ENCODE results near the gene GLI2. TPM values are rescaled to one million over a fixed set of nuclear protein-coding genes. Genes with fewer than 3 reads are reported as not detected.

GLI2 gene
- total RNA-seq, 1 experiment from 2014 or later = 20.0 TPM

- Histone ChIP-seq H3K27ac (peak overlapping the region; percentile 93), H3K36me3 (peaks cover 15% of the 10 kb centered on the region), H3K9me3 (replicated peaks) (no peaks in the 10 kb centered on the region), H3K27me3 (replicated peaks) (no peaks in the 10 kb centered on the region), H3K4me3 (peak overlapping the region; percentile 92), H3K4me1 (replicated peaks) (peaks cover 70% of the 10 kb centered on the region)
- peak; percentile 69 to 85 for DNase-seq (ENCODE audit: low read depth in 1 of 2, low spot score in 2 of 2)
Measured at GRCh38 chr2:120737340-120738101, 1.9 kb downstream of the GLI2 start.

- peaks cover 15% of the 10 kb centered on the region for H3K36me3 ChIP-seq
- peak overlapping the region; percentile 93 for H3K27ac ChIP-seq
- no peak for DNase-seq (ENCODE audit: low read depth in 1 of 2, low spot score in 2 of 2)
- peaks cover 65% of the 10 kb centered on the region for H3K4me1 ChIP-seq (replicated peaks)
- no peaks in the 10 kb centered on the region for H3K27me3 ChIP-seq (replicated peaks)
- H3K4me3 ChIP-seq = peak overlapping the region; percentile 92
- no peaks in the 10 kb centered on the region for H3K9me3 ChIP-seq (replicated peaks)
Measured at GRCh38 chr2:120738117-120738516, 2.4 kb downstream of the GLI2 start.

- peaks cover 16% of the 10 kb centered on the region for H3K36me3 ChIP-seq
- H3K4me1 ChIP-seq (replicated peaks) = peaks cover 57% of the 10 kb centered on the region
- H3K4me3 ChIP-seq = no peak overlapping the region
- peak in 1 of 2 experiments; percentile 37 for DNase-seq (ENCODE audit: low read depth in 1 of 2, low spot score in 2 of 2)
- H3K27ac ChIP-seq = no peak overlapping the region
- H3K27me3 ChIP-seq (replicated peaks) = no peaks in the 10 kb centered on the region
- H3K9me3 ChIP-seq (replicated peaks) = no peaks in the 10 kb centered on the region
Measured at GRCh38 chr2:120738786-120739437, 3.2 kb downstream of the GLI2 start.

GRCh38 chr2:120739438-120740090, 3.9 kb downstream of the GLI2 start:
- H3K4me3 ChIP-seq = no peak overlapping the region
- peaks cover 50% of the 10 kb centered on the region for H3K4me1 ChIP-seq (replicated peaks)
- H3K27me3 ChIP-seq (replicated peaks) = no peaks in the 10 kb centered on the region
- H3K9me3 ChIP-seq (replicated peaks) = no peaks in the 10 kb centered on the region
- no peak overlapping the region for H3K27ac ChIP-seq
- peak in 1 of 2 experiments; percentile 39 for DNase-seq (ENCODE audit: low read depth in 1 of 2, low spot score in 2 of 2)
- H3K36me3 ChIP-seq = peaks cover 17% of the 10 kb centered on the region

GRCh38 chr2:120740375-120740764, 4.7 kb downstream of the GLI2 start:
- Histone ChIP-seq H3K27ac (no peak overlapping the region), H3K4me1 (replicated peaks) (peaks cover 43% of the 10 kb centered on the region), H3K36me3 (peaks cover 17% of the 10 kb centered on the region), H3K27me3 (replicated peaks) (no peaks in the 10 kb centered on the region), H3K9me3 (replicated peaks) (no peaks in the 10 kb centered on the region), H3K4me3 (no peak overlapping the region)
- DNase-seq (ENCODE audit: low read depth in 1 of 2, low spot score in 2 of 2) = no peak

- DNase-seq (ENCODE audit: low read depth in 1 of 2, low spot score in 2 of 2) = peak in 1 of 2 experiments; percentile 44
- no peak overlapping the region for H3K27ac ChIP-seq
- H3K4me3 ChIP-seq = no peak overlapping the region
- no peaks in the 10 kb centered on the region for H3K9me3 ChIP-seq (replicated peaks)
- H3K4me1 ChIP-seq (replicated peaks) = peaks cover 43% of the 10 kb centered on the region
- H3K36me3 ChIP-seq = peaks cover 15% of the 10 kb centered on the region
- no peaks in the 10 kb centered on the region for H3K27me3 ChIP-seq (replicated peaks)
Measured at GRCh38 chr2:120740765-120741524, 5.3 kb downstream of the GLI2 start.

- Histone ChIP-seq H3K27me3 (replicated peaks) (no peaks in the 10 kb centered on the region), H3K4me3 (peak overlapping the region; percentile 27), H3K36me3 (peaks cover 9% of the 10 kb centered on the region; the same call in 1 of the 2 replicates), H3K27ac (no peak overlapping the region), H3K4me1 (replicated peaks) (peaks cover 43% of the 10 kb centered on the region), H3K9me3 (replicated peaks) (no peaks in the 10 kb centered on the region)
- peak in 1 of 2 experiments; percentile 41 for DNase-seq (ENCODE audit: low read depth in 1 of 2, low spot score in 2 of 2)
Measured at GRCh38 chr2:120741571-120742561, 6.2 kb downstream of the GLI2 start.

GRCh38 chr2:120743657-120744056, 8.0 kb downstream of the GLI2 start:
- Histone ChIP-seq H3K27ac (no peak overlapping the region), H3K4me1 (replicated peaks) (peaks cover 50% of the 10 kb centered on the region), H3K9me3 (replicated peaks) (no peaks in the 10 kb centered on the region), H3K4me3 (no peak overlapping the region), H3K27me3 (replicated peaks) (no peaks in the 10 kb centered on the region), H3K36me3 (peaks cover 9% of the 10 kb centered on the region; the same call in 1 of the 2 replicates)
- DNase-seq (ENCODE audit: low read depth in 1 of 2, low spot score in 2 of 2) = peak in 1 of 2 experiments; percentile 42

GRCh38 chr2:120744817-120745216, 9.1 kb downstream of the GLI2 start:
- Histone ChIP-seq H3K4me3 (no peak overlapping the region), H3K27me3 (replicated peaks) (no peaks in the 10 kb centered on the region), H3K9me3 (replicated peaks) (no peaks in the 10 kb centered on the region), H3K4me1 (replicated peaks) (peaks cover 50% of the 10 kb centered on the region), H3K27ac (no peak overlapping the region), H3K36me3 (peaks cover 9% of the 10 kb centered on the region; the same call in 1 of the 2 replicates)
- DNase-seq (ENCODE audit: low read depth in 1 of 2, low spot score in 2 of 2) = no peak

GRCh38 chr2:120745420-120746111, 9.9 kb downstream of the GLI2 start:
- Histone ChIP-seq H3K27ac (no peak overlapping the region), H3K36me3 (peaks cover 9% of the 10 kb centered on the region; the same call in 1 of the 2 replicates), H3K27me3 (replicated peaks) (no peaks in the 10 kb centered on the region), H3K4me1 (replicated peaks) (peaks cover 53% of the 10 kb centered on the region), H3K4me3 (no peak overlapping the region), H3K9me3 (replicated peaks) (no peaks in the 10 kb centered on the region)
- peak in 1 of 2 experiments; percentile 34 for DNase-seq (ENCODE audit: low read depth in 1 of 2, low spot score in 2 of 2)

GRCh38 chr2:120746144-120746543, 10.5 kb downstream of the GLI2 start:
- H3K9me3 ChIP-seq (replicated peaks) = no peaks in the 10 kb centered on the region
- H3K4me3 ChIP-seq = no peak overlapping the region
- H3K4me1 ChIP-seq (replicated peaks) = peaks cover 53% of the 10 kb centered on the region
- H3K27ac ChIP-seq = no peak overlapping the region
- H3K27me3 ChIP-seq (replicated peaks) = no peaks in the 10 kb centered on the region
- peak in 1 of 2 experiments; percentile 19 for DNase-seq (ENCODE audit: low read depth in 1 of 2, low spot score in 2 of 2)
- peaks cover 9% of the 10 kb centered on the region; the same call in 1 of the 2 replicates for H3K36me3 ChIP-seq

- Histone ChIP-seq H3K27me3 (replicated peaks) (no peaks in the 10 kb centered on the region), H3K4me1 (replicated peaks) (peaks cover 53% of the 10 kb centered on the region), H3K4me3 (no peak overlapping the region), H3K36me3 (peaks cover 3% of the 10 kb centered on the region; the same call in 1 of the 2 replicates), H3K9me3 (replicated peaks) (no peaks in the 10 kb centered on the region), H3K27ac (no peak overlapping the region)
- peak in 1 of 2 experiments; percentile 33 for DNase-seq (ENCODE audit: low read depth in 1 of 2, low spot score in 2 of 2)
Measured at GRCh38 chr2:120747281-120747680, 11.6 kb downstream of the GLI2 start.

Measured in SJSA1 (cell line).